ENCODE measurements around the gene GRP. TPM values are rescaled to one million over a fixed set of nuclear protein-coding genes. Genes with fewer than 3 reads are reported as not detected.

Gene GRP
- total RNA-seq, 2 experiments from 2014 or later: not detected

- CTCF ChIA-PET: interaction anchor here (0.9 kb wide), 1 partner anchor 17 kb away, joined by 6 read pairs; no protein-coding TSS in a partner anchor
- POLR2A ChIA-PET: no interaction called here
Observed at GRCh38 chr18:59265974-59266369, 46.0 kb downstream of the GRP start.

GRCh38 chr18:59266459-59266858, 46.5 kb downstream of the GRP start:
- ChIA-PET CTCF (interaction anchor here (0.9 kb wide), 1 partner anchor 18 kb away, joined by 6 read pairs; no protein-coding TSS in a partner anchor), POLR2A (no interaction called here)

GRCh38 chr18:59266886-59267502, 47.0 kb downstream of the GRP start:
- CTCF ChIA-PET: interaction anchor here (0.7 to 1.0 kb wide), 3 partner anchors 9 to 183 kb away, joined by 3 read pairs; no protein-coding TSS in a partner anchor
- POLR2A ChIA-PET: no interaction called here

GRCh38 chr18:59267503-59268126, 47.7 kb downstream of the GRP start:
- ChIA-PET CTCF (interaction anchor here (0.7 to 1.0 kb wide), 3 partner anchors 8 to 184 kb away, joined by 3 read pairs; no protein-coding TSS in a partner anchor), POLR2A (no interaction called here)

GRCh38 chr18:59268127-59268720, 48.3 kb downstream of the GRP start:
- ChIA-PET POLR2A (no interaction called here), CTCF (interaction anchor here (0.8 to 2.0 kb wide), 4 partner anchors 40 to 184 kb away, joined by 3 to 8 read pairs (median 5); no protein-coding TSS in a partner anchor)

- ChIA-PET CTCF (interaction anchor here (0.8 to 2.0 kb wide), 3 partner anchors 39 to 185 kb away, joined by 3 to 8 read pairs (median 7); no protein-coding TSS in a partner anchor), POLR2A (no interaction called here)
Observed at GRCh38 chr18:59268721-59269562, 49.0 kb downstream of the GRP start.

- CTCF ChIA-PET: interaction anchor here (0.7 to 2.0 kb wide), 4 partner anchors 47 to 185 kb away, joined by 3 to 8 read pairs (median 4); no protein-coding TSS in a partner anchor
- POLR2A ChIA-PET: interaction anchor here (0.7 kb wide), 1 partner anchor 66 kb away, joined by 8 read pairs; no protein-coding TSS in a partner anchor
Observed at GRCh38 chr18:59269563-59270119, 49.7 kb downstream of the GRP start.

- ChIA-PET CTCF (interaction anchor here (1.2 to 2.0 kb wide), 2 partner anchors 67 to 186 kb away, joined by 4 to 8 read pairs; no protein-coding TSS in a partner anchor), POLR2A (no interaction called here)
Observed at GRCh38 chr18:59270689-59271257, 50.8 kb downstream of the GRP start.

GRCh38 chr18:59271606-59272220, 51.8 kb downstream of the GRP start:
- ChIA-PET CTCF (interaction anchor here (0.6 kb wide), 1 partner anchor 128 kb away, joined by 6 read pairs; no protein-coding TSS in a partner anchor), POLR2A (no interaction called here)

GRCh38 chr18:59272221-59272888, 52.4 kb downstream of the GRP start:
- POLR2A ChIA-PET: no interaction called here
- CTCF ChIA-PET: interaction anchor here (0.6 to 0.9 kb wide), 2 partner anchors 22 to 127 kb away, joined by 3 to 6 read pairs; no protein-coding TSS in a partner anchor

- POLR2A ChIA-PET: interaction anchor here (0.6 kb wide), 1 partner anchor 150 kb away, joined by 3 read pairs; no protein-coding TSS in a partner anchor
Observed at GRCh38 chr18:59272891-59273758, 53.2 kb downstream of the GRP start, which contains the start of gene RAX. TSS of gene RAX (minus strand) at chr18:59273454. CDS start at chr18:59273206, 248 bp downstream.

GRCh38 chr18:59273759-59274532, 54.0 kb downstream of the GRP start:
- POLR2A ChIA-PET: no interaction called here
- CTCF ChIA-PET: no interaction called here

More at GRCh38 chr18:59272891-59273758, 53.2 kb downstream of the GRP start, which contains the start of gene RAX:
- CTCF ChIA-PET: interaction anchor here (0.9 kb wide), 1 partner anchor 23 kb away, joined by 3 read pairs; no protein-coding TSS in a partner anchor

- CTCF ChIA-PET: no interaction called here
- POLR2A ChIA-PET: no interaction called here
Observed at GRCh38 chr18:59274533-59274928, 54.6 kb downstream of the GRP start.

GRCh38 chr18:59275406-59275949, 55.5 kb downstream of the GRP start:
- ChIA-PET CTCF (interaction anchor here (0.7 kb wide), 1 partner anchor 8 kb away, joined by 3 read pairs; no protein-coding TSS in a partner anchor), POLR2A (no interaction called here)

GRCh38 chr18:59276047-59276446, 56.1 kb downstream of the GRP start:
- CTCF ChIA-PET: interaction anchor here (0.7 kb wide), 1 partner anchor 9 kb away, joined by 3 read pairs; no protein-coding TSS in a partner anchor
- POLR2A ChIA-PET: no interaction called here
